Raji (cell line): ENCODE results near the gene VAPA.

Experiments used
- POLR2A ChIP-seq: IDR thresholded peaks from 2 replicates; pipeline ENCODE4 v1.6.1; 2011; ENCODE audit warnings: low read depth, low read length, control low read depth; ENCODE audit not compliant: insufficient read depth

The VAPA gene

GRCh38 chr18:9943311-9943710 lies 29.5 kb downstream of the VAPA start:
- no peak for TF ChIP-seq POLR2A

GRCh38 chr18:9944805-9945204 lies 31.0 kb downstream of the VAPA start:
- TF ChIP-seq POLR2A = no peak

- TF ChIP-seq POLR2A = no peak
Observed at GRCh38 chr18:9946831-9947230, 33.0 kb downstream of the VAPA start.

- TF ChIP-seq POLR2A = no peak
Observed at GRCh38 chr18:9947248-9947647, 33.4 kb downstream of the VAPA start.

GRCh38 chr18:9949315-9949714 lies 35.5 kb downstream of the VAPA start:
- TF ChIP-seq POLR2A = no peak

- TF ChIP-seq POLR2A = no peak
Observed at GRCh38 chr18:9949861-9950260, 36.0 kb downstream of the VAPA start.

- TF ChIP-seq POLR2A = no peak
Observed at GRCh38 chr18:9950289-9951016, 36.6 kb downstream of the VAPA start.

GRCh38 chr18:9951022-9951859 lies 37.4 kb downstream of the VAPA start:
- TF ChIP-seq POLR2A = no peak

GRCh38 chr18:9952633-9953416 lies 39.0 kb downstream of the VAPA start:
- no peak for TF ChIP-seq POLR2A

- TF ChIP-seq POLR2A = no peak
Observed at GRCh38 chr18:9958861-9959399, 45.1 kb downstream of the VAPA start.

- no peak for TF ChIP-seq POLR2A
Observed at GRCh38 chr18:9959564-9959963, 45.7 kb downstream of the VAPA start.

GRCh38 chr18:9960258-9960904 lies 46.6 kb downstream of the VAPA start:
- no peak for TF ChIP-seq POLR2A

GRCh38 chr18:9961041-9961440 lies 47.2 kb downstream of the VAPA start:
- no peak for TF ChIP-seq POLR2A

- TF ChIP-seq POLR2A = no peak
Observed at GRCh38 chr18:9965711-9966624, 52.2 kb downstream of the VAPA start.
